Transverse colon (tissue), 4 donors: ENCODE data around the gene MCF2L2.

Experiments
- EP300 ChIP-seq: sonication (generic); formaldehyde crosslinking; IDR thresholded peaks from one replicate; pipeline ENCODE4 v1.6.1; 2017; ENCODE audit warnings: antibody characterized with exemption, low read depth
- POLR2AphosphoS5 ChIP-seq, 3 donors: sonication (generic); formaldehyde crosslinking; IDR thresholded peaks; one replicate each; pipeline ENCODE4 v1.6.1; 2016; ENCODE audit warnings: antibody characterized with exemption in 3 of 3
- TF ChIP-seq, protein P1 (sequence below), 5 experiments: fragments of 200-600 bp in 3 of 5; fragments of 450-650 bp in 2 of 5; sonication (generic) in 3 of 5; IDR thresholded peaks; 1 replicate in 2 of 5; 2 replicates in 3 of 5; pipeline ENCODE4 v1.5.1; 2016 to 2017; ENCODE audit warnings: antibody characterized with exemption in 5 of 5, inconsistent platforms in 3 of 5, mild to moderate bottlenecking in 2 of 5, moderate library complexity in 1 of 5

DNA sequence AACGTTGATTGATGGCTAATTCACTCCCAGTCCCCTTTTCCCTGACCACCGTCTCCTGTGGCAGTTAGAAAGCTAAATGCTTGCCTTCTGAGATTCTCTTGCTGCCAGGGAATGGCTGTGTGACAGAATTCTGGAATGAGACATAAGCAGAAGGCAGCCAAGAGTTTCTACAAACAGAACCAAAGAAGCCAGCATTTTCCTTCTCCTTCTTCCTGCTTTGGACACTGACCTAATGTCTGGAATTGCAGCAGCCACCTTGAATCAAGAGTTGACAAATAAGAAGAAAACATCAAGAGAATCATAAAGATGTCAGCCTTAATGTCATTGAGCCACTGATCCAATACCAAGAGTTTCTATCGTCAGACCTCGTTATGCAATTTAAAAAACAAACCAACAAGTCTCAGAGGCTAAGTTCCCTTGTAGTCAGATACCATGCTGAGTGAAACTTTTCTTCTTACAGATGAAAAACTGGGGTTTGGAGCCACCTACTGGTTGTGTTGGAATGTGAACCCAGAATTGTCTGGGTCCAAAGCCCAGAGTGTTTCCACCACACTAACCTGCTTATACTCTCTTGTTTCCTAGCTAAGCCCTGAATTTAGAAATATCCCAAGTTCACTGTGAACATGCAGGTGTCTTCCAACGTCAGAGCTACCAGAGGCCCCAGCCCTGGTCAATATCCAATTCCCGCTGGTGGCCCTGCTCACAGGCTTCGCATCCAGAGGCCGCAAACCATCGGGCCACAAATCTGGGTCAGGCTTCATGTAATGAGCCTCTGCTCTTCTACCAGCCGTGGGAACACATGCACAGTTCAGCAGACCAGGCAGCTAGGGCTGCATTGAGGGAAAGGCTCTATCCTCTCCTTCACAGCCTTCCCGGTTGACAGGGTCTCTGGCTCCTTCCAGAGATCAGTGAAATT is 42.5 kb downstream of the MCF2L2 start:
- TF ChIP-seq, protein P1, sequence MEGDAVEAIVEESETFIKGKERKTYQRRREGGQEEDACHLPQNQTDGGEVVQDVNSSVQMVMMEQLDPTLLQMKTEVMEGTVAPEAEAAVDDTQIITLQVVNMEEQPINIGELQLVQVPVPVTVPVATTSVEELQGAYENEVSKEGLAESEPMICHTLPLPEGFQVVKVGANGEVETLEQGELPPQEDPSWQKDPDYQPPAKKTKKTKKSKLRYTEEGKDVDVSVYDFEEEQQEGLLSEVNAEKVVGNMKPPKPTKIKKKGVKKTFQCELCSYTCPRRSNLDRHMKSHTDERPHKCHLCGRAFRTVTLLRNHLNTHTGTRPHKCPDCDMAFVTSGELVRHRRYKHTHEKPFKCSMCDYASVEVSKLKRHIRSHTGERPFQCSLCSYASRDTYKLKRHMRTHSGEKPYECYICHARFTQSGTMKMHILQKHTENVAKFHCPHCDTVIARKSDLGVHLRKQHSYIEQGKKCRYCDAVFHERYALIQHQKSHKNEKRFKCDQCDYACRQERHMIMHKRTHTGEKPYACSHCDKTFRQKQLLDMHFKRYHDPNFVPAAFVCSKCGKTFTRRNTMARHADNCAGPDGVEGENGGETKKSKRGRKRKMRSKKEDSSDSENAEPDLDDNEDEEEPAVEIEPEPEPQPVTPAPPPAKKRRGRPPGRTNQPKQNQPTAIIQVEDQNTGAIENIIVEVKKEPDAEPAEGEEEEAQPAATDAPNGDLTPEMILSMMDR (IDR thresholded peaks at IDR 0.05) = peak; percentile 64 to 81 (median 72)
- TF ChIP-seq EP300 (no peak), POLR2AphosphoS5 (IDR thresholded peaks at IDR 0.05) (no peak)
